Measurements from ENCODE around the gene RAX. TPM values are rescaled to one million over a fixed set of nuclear protein-coding genes. Genes with fewer than 3 reads are reported as not detected.

RAX gene
- total RNA-seq, 1 donor from 2014 or later, result not detected

DNA sequence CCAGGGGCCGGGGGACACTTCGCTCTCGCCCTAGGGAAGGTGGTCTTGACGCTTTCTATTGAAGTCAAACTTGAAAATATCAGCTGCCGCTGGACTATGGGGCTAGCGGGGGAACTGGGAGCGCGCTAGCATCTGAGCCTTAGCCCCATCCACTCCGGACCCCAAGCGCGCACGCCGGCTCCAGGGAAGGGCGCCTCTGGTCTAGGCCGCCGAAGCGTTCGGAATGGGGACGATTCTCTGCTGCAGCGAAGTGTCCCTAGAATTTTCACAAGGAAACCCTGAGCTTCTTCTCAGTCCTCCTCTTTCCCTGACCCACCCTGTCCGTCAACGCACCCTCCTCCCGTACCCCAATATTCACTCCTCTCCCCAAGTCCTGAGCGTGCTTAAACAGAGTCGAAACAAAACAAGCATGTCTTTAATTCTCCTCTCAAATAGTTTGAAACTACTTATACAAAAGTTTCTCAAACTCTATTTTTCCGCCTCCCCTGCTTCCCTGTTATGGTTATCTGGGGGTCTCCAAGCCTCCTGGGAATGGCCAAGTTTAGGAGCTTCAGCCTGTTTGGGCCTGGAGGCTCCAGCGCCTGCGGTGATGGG is 5.0 kb downstream of the RAX start:
- Mint-ChIP-seq H3K36me3 (ENCODE audit: low read depth, unreplicated experiment) (peaks cover 9% of the 10 kb centered on the region), H3K9me3 (ENCODE audit: unreplicated experiment) (no peaks in the 10 kb centered on the region), H3K4me1 (ENCODE audit: unreplicated experiment) (peaks cover 13% of the 10 kb centered on the region), H3K27ac (ENCODE audit: unreplicated experiment) (no peak overlapping the region), H3K27me3 (ENCODE audit: unreplicated experiment) (peaks cover 49% of the 10 kb centered on the region), H3K4me3 (ENCODE audit: unreplicated experiment) (no peak overlapping the region)
- TF ChIP-seq, protein P1, sequence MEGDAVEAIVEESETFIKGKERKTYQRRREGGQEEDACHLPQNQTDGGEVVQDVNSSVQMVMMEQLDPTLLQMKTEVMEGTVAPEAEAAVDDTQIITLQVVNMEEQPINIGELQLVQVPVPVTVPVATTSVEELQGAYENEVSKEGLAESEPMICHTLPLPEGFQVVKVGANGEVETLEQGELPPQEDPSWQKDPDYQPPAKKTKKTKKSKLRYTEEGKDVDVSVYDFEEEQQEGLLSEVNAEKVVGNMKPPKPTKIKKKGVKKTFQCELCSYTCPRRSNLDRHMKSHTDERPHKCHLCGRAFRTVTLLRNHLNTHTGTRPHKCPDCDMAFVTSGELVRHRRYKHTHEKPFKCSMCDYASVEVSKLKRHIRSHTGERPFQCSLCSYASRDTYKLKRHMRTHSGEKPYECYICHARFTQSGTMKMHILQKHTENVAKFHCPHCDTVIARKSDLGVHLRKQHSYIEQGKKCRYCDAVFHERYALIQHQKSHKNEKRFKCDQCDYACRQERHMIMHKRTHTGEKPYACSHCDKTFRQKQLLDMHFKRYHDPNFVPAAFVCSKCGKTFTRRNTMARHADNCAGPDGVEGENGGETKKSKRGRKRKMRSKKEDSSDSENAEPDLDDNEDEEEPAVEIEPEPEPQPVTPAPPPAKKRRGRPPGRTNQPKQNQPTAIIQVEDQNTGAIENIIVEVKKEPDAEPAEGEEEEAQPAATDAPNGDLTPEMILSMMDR (IDR thresholded peaks at IDR 0.05; ENCODE audit: unreplicated experiment), result no peak
- DNase-seq (ENCODE audit: low spot score), result no peak

DNA sequence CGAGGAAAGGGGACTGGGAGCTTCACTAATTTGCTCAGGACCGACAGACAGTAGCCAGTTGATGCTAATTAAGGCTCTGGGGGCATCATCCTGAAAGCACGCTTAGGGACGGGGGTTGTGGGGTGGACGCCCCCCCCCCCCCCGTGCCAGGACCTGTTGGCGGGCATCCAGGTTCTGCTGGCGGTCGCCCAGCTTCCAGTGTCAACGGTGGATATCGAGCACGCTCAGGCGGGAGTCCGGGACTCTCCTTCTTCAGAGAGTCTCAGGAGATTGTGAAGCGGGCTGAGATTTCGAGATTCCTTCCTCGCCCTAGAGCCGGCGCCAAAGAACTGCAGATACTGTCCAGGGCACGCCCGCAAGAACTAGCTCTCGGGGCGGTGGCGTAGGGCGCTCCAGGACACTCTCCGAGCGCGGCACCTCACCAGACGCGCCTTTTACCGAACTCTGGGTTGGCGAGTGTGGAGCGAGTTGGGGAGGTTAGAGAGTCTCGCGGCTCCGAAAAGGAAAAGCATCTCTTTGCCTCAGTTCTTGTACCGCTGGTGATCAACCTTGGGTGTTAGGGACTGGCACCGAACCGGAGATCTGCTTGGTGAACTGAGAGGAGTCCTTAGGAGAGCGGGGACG is 5.6 kb downstream of the RAX start:
- Mint-ChIP-seq H3K9me3 (ENCODE audit: unreplicated experiment) (no peaks in the 10 kb centered on the region), H3K36me3 (ENCODE audit: low read depth, unreplicated experiment) (peaks cover 9% of the 10 kb centered on the region), H3K27ac (ENCODE audit: unreplicated experiment) (no peak overlapping the region), H3K4me1 (ENCODE audit: unreplicated experiment) (peaks cover 13% of the 10 kb centered on the region), H3K27me3 (ENCODE audit: unreplicated experiment) (peaks cover 55% of the 10 kb centered on the region), H3K4me3 (ENCODE audit: unreplicated experiment) (no peak overlapping the region)
- TF ChIP-seq, protein P1 (IDR thresholded peaks at IDR 0.05; ENCODE audit: unreplicated experiment), result no peak
- DNase-seq (ENCODE audit: low spot score), result no peak

DNA sequence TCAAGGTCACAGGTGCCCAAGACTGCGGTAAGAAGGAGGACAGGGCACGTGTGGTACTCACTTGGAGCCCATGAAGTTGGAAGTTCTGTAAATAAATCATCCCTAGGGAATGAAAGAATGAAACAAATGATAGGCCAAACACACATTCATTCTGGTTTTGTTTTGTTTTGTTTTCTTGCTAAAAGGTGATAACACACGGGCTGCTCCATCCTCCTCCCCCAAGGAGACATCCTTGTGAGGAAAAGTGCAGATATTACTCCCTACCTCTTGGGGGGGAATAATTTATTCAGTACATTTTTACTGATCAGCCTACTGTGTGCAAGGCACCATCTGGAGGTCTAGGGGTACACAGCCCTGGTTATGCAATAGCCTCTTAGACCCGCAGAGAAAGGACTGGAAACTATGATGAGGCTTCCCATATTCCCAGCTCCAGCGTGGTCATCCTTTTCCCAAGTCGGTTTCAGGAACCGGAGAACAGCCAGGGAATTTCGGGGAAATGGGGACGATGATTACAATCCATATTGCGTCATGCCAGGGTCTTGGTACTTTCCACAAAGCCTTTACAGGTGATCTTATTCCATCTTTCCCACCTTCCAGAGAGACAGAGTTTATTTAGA is 6.3 kb downstream of the RAX start:
- peaks cover 9% of the 10 kb centered on the region for H3K36me3 Mint-ChIP-seq (ENCODE audit: low read depth, unreplicated experiment)
- DNase-seq (ENCODE audit: low spot score), result no peak
- peaks cover 13% of the 10 kb centered on the region for H3K4me1 Mint-ChIP-seq (ENCODE audit: unreplicated experiment)
- no peak overlapping the region for H3K27ac Mint-ChIP-seq (ENCODE audit: unreplicated experiment)
- H3K27me3 Mint-ChIP-seq (ENCODE audit: unreplicated experiment), result peaks cover 55% of the 10 kb centered on the region
- H3K9me3 Mint-ChIP-seq (ENCODE audit: unreplicated experiment), result no peaks in the 10 kb centered on the region
- no peak overlapping the region for H3K4me3 Mint-ChIP-seq (ENCODE audit: unreplicated experiment)
- TF ChIP-seq, protein P1 (IDR thresholded peaks at IDR 0.05; ENCODE audit: unreplicated experiment), result no peak

DNA sequence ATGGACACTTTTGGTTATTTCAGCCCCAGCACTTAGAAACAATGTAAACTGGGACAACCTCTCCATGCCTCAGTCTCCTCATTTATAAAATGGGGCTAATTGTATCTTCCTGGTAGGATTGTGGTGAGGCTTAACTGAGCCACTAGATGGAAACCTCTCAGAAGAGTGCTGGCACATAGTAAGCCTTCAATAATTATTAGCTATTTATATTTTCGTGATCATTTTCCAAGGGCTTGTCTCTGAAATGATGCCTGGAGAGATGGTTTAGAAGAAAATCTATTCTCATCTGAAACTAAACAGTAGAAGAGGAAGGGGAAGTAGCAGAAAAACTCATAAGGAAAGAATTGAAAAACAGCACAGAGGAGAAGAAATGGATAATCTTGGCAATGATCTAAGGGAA is 6.8 kb downstream of the RAX start:
- no peak overlapping the region for H3K27ac Mint-ChIP-seq (ENCODE audit: unreplicated experiment)
- H3K36me3 Mint-ChIP-seq (ENCODE audit: low read depth, unreplicated experiment), result peaks cover 9% of the 10 kb centered on the region
- H3K9me3 Mint-ChIP-seq (ENCODE audit: unreplicated experiment), result no peaks in the 10 kb centered on the region
- H3K4me1 Mint-ChIP-seq (ENCODE audit: unreplicated experiment), result peaks cover 13% of the 10 kb centered on the region
- DNase-seq (ENCODE audit: low spot score), result no peak
- H3K27me3 Mint-ChIP-seq (ENCODE audit: unreplicated experiment), result peaks cover 55% of the 10 kb centered on the region
- TF ChIP-seq, protein P1 (IDR thresholded peaks at IDR 0.05; ENCODE audit: unreplicated experiment), result no peak
- H3K4me3 Mint-ChIP-seq (ENCODE audit: unreplicated experiment), result no peak overlapping the region

DNA sequence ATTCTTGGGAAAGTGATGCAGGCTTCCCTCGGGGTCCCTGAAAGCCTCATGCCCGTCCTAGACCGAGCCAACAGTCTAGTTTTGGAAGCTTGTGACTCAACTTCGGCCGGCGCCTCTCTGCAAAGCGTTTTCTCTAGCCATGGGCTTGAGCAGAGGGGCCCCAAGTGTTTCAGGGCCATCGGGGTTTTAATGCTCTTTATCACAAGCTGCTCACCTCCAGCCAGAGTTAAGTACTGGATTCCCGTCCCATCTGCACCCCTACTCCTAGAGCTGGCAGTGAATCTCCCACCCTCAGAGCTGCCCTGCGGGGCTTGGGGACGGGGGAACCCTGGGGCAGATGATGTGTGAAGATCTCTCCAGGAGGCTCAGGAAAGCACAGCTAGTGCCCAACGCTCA is 7.3 kb downstream of the RAX start:
- no peaks in the 10 kb centered on the region for H3K9me3 Mint-ChIP-seq (ENCODE audit: unreplicated experiment)
- peaks cover 52% of the 10 kb centered on the region for H3K27me3 Mint-ChIP-seq (ENCODE audit: unreplicated experiment)
- no peak for DNase-seq (ENCODE audit: low spot score)
- H3K4me3 Mint-ChIP-seq (ENCODE audit: unreplicated experiment), result no peak overlapping the region
- peaks cover 13% of the 10 kb centered on the region for H3K4me1 Mint-ChIP-seq (ENCODE audit: unreplicated experiment)
- H3K36me3 Mint-ChIP-seq (ENCODE audit: low read depth, unreplicated experiment), result peaks cover 9% of the 10 kb centered on the region
- TF ChIP-seq, protein P1 (IDR thresholded peaks at IDR 0.05; ENCODE audit: unreplicated experiment), result no peak
- H3K27ac Mint-ChIP-seq (ENCODE audit: unreplicated experiment), result no peak overlapping the region

Measured in endothelial cell (in vitro differentiated cells).